T-helper 1 cell treated with Interleukin-12 subunit alpha and Interleukin-12 subunit beta and Interleukin-4 antibody, amounts not matched to agents 30 ng/mL and 1 ng/mL, for 36 hours (primary cell): ENCODE measurements around the gene SOS2. TPM values are rescaled to one million over a fixed set of nuclear protein-coding genes. Genes with fewer than 3 reads are reported as not detected.

Experiments used
- intact Hi-C: fragments of 100-400 bp; cut with micrococcal nuclease; formaldehyde crosslinking; loops from one replicate; pipeline ENCODE4 v1.15.1; 2024
- total RNA-seq: library from RNA; stranded (reverse); gene quantifications from 2 replicates; pipeline ENCODE4 v1.2.3, GENCODE V29; 2022

SOS2 gene
- total RNA-seq, 1 donor from 2014 or later, result 20.7 TPM

GRCh38 chr14:50117456-50117855 is 113.9 kb downstream of the SOS2 start:
- intact Hi-C loops, result loop anchor here (2.0 kb wide), 2 partner anchors 405 to 429 kb away; partner anchors contain the start of gene POLE2

- intact Hi-C loops, result loop anchor here (1.0 to 2.0 kb wide), 17 partner anchors 12 to 532 kb away; partner anchors contain the start of genes DMAC2L, KLHDC2, L2HGDH and MAP4K5
Observed at GRCh38 chr14:50116966-50117365, 114.4 kb downstream of the SOS2 start.

- intact Hi-C loops, result loop anchor here (1.0 to 2.0 kb wide), 17 partner anchors 11 to 531 kb away; partner anchors contain the start of genes DMAC2L, KLHDC2, L2HGDH and MAP4K5
Observed at GRCh38 chr14:50116181-50116956, 115.0 kb downstream of the SOS2 start, which contains the start of gene VCPKMT. VCPKMT (minus strand) TSS chr14:50116572; CDS start chr14:50116552, 20 bp downstream.

- intact Hi-C loops, result no loop called here
Observed at GRCh38 chr14:50113381-50114035, 117.9 kb downstream of the SOS2 start.

- intact Hi-C loops, result no loop called here
Observed at GRCh38 chr14:50110323-50111037, 120.9 kb downstream of the SOS2 start.

- intact Hi-C loops, result no loop called here
Observed at GRCh38 chr14:50109342-50109741, 122.0 kb downstream of the SOS2 start.

GRCh38 chr14:50107850-50108249 is 123.5 kb downstream of the SOS2 start:
- intact Hi-C loops, result no loop called here

- intact Hi-C loops, result no loop called here
Observed at GRCh38 chr14:50106178-50106577, 125.2 kb downstream of the SOS2 start.

DNA sequence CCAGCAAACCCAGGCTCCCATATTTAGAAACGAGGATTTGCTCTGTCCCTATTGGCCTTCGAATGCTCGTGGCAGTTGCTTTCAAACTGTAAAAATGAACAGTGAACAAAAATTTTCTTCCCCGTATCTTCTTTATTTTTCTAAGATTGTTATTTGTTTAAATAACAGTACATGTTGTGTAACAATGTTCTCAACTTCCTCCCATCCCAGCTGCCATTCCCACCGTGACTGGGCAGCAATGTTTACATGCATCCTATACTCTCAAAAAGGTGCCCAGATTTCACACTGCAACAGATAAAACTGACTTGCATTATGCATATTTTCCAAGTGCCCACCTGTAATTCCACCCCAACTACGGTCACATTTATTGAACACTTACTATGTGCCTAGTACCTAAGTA is 127.8 kb downstream of the SOS2 start:
- intact Hi-C loops, result loop anchor here (5.0 kb wide), 1 partner anchor 336 kb away; the partner anchor contains the start of gene KLHDC2

DNA sequence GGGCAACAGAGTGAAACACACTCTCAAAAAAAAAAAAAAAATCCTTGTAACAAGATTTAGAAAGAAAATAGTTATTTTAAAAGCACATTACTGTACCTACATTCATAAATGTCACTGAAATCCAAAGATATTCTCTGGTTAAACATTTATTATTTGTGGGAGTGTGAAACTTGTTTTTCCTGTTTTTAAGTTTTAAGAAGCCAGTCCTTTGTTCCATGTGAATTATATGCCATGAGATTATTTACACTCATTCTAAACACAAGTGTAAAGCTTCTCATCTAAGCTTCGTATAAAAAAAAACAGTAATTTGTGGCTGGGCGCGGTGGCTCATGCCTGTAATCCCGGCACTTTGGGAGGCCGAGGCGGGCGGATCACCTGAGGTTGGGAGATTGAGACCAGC is 130.0 kb downstream of the SOS2 start:
- intact Hi-C loops, result loop anchor here (5.0 kb wide), 1 partner anchor 334 kb away; the partner anchor contains the start of gene KLHDC2

GRCh38 chr14:50100805-50101204 is 130.6 kb downstream of the SOS2 start:
- intact Hi-C loops, result loop anchor here (5.0 kb wide), 1 partner anchor 334 kb away; the partner anchor contains the start of gene KLHDC2

GRCh38 chr14:50099335-50099734 is 132.0 kb downstream of the SOS2 start:
- intact Hi-C loops, result no loop called here

- intact Hi-C loops, result loop anchor here (1.0 kb wide), 5 partner anchors 9 to 58 kb away; no protein-coding TSS in a partner anchor
Observed at GRCh38 chr14:50095895-50096294, 135.5 kb downstream of the SOS2 start.

GRCh38 chr14:50094056-50094755 is 137.2 kb downstream of the SOS2 start:
- intact Hi-C loops, result no loop called here

GRCh38 chr14:50093496-50093895 is 137.9 kb downstream of the SOS2 start:
- intact Hi-C loops, result no loop called here

DNA sequence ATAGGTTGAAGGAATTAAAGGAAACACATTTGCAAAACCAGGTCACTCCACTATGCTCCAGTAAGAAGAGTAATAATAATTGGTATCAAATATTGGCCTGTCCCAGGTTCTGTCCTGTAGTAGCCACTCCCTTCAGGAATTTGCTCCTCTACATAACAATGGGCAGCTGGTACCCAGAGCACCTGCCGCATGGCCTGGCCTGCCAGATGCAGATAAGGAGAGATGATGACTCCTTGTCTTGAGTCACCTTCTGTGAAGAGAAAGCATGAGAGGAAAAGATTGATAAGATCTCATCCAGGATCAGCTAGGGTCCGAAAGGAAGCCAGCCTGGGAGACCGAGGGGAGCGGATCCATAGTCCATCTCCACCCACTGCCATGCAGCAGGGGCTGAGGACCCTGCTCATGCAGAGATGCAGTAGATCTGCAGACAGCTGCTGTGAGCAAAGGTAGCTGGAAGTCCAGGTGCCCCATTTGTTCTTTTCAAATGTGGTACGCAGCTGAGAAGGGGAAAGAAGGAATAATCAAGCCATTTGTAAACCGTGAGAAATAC is 139.3 kb downstream of the SOS2 start:
- intact Hi-C loops, result no loop called here

GRCh38 chr14:50091240-50091913 is 140.0 kb downstream of the SOS2 start:
- intact Hi-C loops, result no loop called here

DNA sequence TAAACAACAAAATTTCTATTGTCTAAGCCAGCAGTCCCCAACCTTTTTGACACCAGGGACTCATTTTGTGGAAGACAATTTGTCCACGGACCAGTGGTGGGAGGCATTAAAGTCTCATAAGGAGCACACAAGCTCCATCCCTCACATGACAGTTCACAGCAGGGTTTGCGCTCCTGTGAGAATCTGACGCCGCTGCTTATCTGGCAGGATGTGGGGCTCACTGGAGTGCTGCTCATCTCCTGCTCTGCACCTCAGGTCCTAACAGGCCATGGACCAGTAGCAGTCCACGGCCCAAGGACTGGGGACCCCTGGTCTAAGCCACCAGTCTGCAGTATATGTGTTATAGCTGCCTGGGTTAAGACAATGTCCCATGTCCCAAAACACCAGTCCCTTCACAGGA is 142.2 kb downstream of the SOS2 start:
- intact Hi-C loops, result no loop called here

- intact Hi-C loops, result no loop called here
Observed at GRCh38 chr14:50088731-50089130, 142.6 kb downstream of the SOS2 start.

DNA sequence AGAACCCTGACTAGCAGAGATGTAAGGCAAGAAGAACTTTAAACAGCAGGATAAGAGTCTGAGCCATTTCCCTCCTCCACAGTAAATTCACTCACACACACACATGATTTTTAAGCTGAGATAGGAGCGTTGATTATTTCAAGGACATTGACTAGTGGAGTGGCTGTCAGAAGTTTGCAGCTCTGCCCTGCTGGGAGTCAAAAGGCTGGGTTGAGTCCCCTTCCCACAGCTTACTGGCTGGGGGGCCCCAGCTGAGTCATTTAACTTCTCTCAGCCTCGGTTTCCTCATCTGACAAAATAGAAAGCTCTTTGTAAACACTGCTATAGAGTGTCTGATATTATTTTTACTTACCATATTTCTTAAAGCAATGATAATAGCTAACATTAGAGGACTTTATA is 143.3 kb downstream of the SOS2 start:
- intact Hi-C loops, result no loop called here
